Activated CD4-positive, alpha-beta T cell treated with anti-CD3 and anti-CD28 coated beads for 36 hours (primary cell): Measurements from ENCODE around the gene YWHAH. TPM values are rescaled to one million over a fixed set of nuclear protein-coding genes. Genes with fewer than 3 reads are reported as not detected.

Source experiments
- ATAC-seq: fragments of 200-7000 bp; cut with Tn5 transposase; one replicate; pipeline ENCODE4 v1.10.0; 2021; ENCODE audit warnings: mild to moderate bottlenecking, moderate library complexity
- CTCF ChIA-PET: fragments of 350-600 bp; sonication (Branson Sonifier 250); formaldehyde crosslinking; loops from one replicate; lab custom pipeline; 2021; ENCODE audit warnings: antibody characterized with exemption; lab: Charles Lee
- POLR2A ChIA-PET: fragments of 350-600 bp; sonication (Branson Sonifier 250); formaldehyde crosslinking; loops from one replicate; lab custom pipeline; 2021; ENCODE audit warnings: antibody characterized with exemption, inconsistent platforms; lab: Charles Lee
- DNase-seq: peaks from one replicate; pipeline ENCODE4 v3.0.0-alpha.2; 2020
- H3K27ac Mint-ChIP-seq: one replicate; pipeline ENCODE4 v1.8.0; 2021; ENCODE audit warnings: mixed read lengths
- H3K27me3 Mint-ChIP-seq: one replicate; pipeline ENCODE4 v1.8.0; 2021; ENCODE audit warnings: mixed read lengths
- H3K36me3 Mint-ChIP-seq: one replicate; pipeline ENCODE4 v1.8.0; 2021; ENCODE audit warnings: low read depth, mixed read lengths
- H3K4me1 Mint-ChIP-seq: one replicate; pipeline ENCODE4 v1.8.0; 2021; ENCODE audit warnings: mixed read lengths
- H3K4me3 Mint-ChIP-seq: one replicate; pipeline ENCODE4 v1.8.0; 2021; ENCODE audit warnings: mild to moderate bottlenecking, moderate library complexity, mixed read lengths
- H3K9me3 Mint-ChIP-seq: one replicate; pipeline ENCODE4 v1.8.0; 2021; ENCODE audit warnings: low read depth, mixed read lengths
- intact Hi-C, 2 experiments: fragments of 100-400 bp; cut with DNase I in 1 of 2; cut with micrococcal nuclease in 1 of 2; formaldehyde crosslinking; loops; one replicate each; pipeline versions ENCODE4 v1.14.2 to v1.15.1; 2022 to 2024; cut with DNase I, micrococcal nuclease
- total RNA-seq, 2 experiments: library from RNA; stranded (reverse); gene quantifications; one replicate each; pipeline ENCODE4 v1.2.3, GENCODE V29; 2021

Gene YWHAH
- total RNA-seq: 10 to 100 TPM; 83.2 to 98.5 TPM

DNA sequence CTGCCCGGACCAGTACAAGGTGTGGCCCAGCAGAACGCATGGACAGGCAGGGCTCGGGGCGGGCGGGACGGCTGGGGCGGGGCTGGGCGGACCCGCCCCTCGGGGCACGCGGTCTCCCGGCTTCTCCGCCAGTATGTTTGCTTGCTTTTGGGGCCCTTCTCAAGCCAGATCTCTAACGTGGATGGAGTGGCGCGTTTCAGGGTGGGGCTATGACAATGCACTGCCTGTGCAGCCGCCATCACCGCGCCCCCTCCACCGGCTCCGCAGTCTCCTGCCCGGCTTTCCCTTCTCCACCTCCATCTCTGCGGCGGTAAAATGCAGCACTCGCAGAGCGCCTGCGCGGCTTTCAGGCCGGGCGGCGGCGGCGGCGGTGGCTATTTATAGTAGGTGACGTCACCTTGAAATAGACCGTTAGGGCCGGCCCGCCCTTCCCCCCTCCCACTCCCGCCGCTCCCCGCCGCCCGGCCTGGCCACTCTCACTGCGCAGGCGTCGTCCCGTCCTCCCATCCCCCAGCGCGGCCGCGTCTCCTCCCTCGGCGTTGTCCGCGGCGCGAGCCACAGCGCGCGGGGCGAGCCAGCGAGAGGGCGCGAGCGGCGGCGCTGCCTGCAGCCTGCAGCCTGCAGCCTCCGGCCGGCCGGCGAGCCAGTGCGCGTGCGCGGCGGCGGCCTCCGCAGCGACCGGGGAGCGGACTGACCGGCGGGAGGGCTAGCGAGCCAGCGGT lies at the start of gene YWHAH:
Gene YWHAH, plus strand, starts transcription at position 558 of the 722 bp plus-strand sequence. CDS start 199 bp downstream, outside the sequence.
- DNase-seq: peak; percentile 96
- intact Hi-C loops: loop anchor here (1.0 to 10.0 kb wide), 13 partner anchors 26 to 651 kb away; partner anchors contain the start of genes DRG1 (in 1 of the 2), FBXO7 (in 1 of the 2), PATZ1 (in 1 of the 2) and PIK3IP1 (in 1 of the 2)
- Mint-ChIP-seq H3K4me1 (peaks cover 21% of the 10 kb centered on the region), H3K9me3 (no peaks in the 10 kb centered on the region), H3K27me3 (no peaks in the 10 kb centered on the region), H3K4me3 (no peak within 1 kb of the TSS), H3K27ac (peak within 1 kb of the TSS; percentile 84), H3K36me3 (peaks cover 17% of the 10 kb centered on the region)
- ChIA-PET POLR2A (no interaction called here), CTCF (interaction anchor here (1.3 to 3.1 kb wide), 3 partner anchors 26 to 282 kb away, joined by 3 to 11 read pairs (median 7); partner anchors contain the start of gene PISD)
- peak; percentile 73 for ATAC-seq

DNA sequence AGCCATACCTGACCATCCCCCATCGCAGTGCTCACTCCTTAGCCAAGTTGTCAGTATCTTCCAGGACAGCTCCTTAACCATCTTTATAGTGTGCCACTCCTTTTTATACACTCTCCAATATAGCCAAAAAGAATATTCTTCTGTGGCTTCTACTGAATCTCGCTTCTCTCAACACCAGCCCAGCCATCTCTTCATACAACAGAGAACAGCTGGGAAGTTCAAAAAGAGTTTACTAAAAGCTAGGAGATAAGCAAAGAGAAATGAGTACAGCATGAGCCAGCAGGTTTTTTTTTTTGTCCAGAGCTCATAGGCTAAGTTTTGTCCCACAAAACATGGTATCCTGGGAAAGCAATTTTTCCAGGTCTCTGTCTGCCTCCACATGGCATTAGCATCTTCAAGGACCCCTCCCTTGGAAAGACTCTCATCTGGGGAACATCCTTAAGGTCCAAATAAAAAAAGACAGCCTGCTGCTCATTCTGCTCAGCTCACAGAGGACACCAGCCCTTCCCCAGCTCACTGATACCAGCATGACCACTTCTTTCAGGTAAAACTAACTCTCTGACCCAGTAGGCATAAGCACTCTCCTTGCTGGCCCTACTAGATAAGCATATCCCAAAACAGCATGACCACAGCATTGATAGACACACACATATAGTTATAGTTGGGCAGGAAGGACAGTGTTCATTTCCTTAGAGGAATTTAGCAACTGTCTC lies 48.8 kb upstream of the YWHAH start:
- ATAC-seq: no peak
- H3K36me3 Mint-ChIP-seq: peaks cover 13% of the 10 kb centered on the region
- CTCF ChIA-PET: interaction anchor here (1.0 to 1.1 kb wide), 2 partner anchors 9 to 75 kb away, joined by 3 to 5 read pairs; no protein-coding TSS in a partner anchor

GRCh38 chr22:31896472-31896871 lies 47.9 kb upstream of the YWHAH start:
- Mint-ChIP-seq H3K4me3 (no peak overlapping the region), H3K36me3 (peaks cover 15% of the 10 kb centered on the region), H3K4me1 (no peaks in the 10 kb centered on the region), H3K27ac (no peak overlapping the region), H3K27me3 (no peaks in the 10 kb centered on the region), H3K9me3 (no peaks in the 10 kb centered on the region)
- intact Hi-C loops: no loop called here
- ATAC-seq: no peak
- POLR2A ChIA-PET: no interaction called here
- DNase-seq: no peak
- CTCF ChIA-PET: interaction anchor here (0.6 kb wide), 1 partner anchor 1141 kb away, joined by 3 read pairs; no protein-coding TSS in a partner anchor

More for the DNA sequence above, 48.8 kb upstream of the YWHAH start:
- intact Hi-C loops: no loop called here
- no peaks in the 10 kb centered on the region for H3K4me1 Mint-ChIP-seq
- no peak overlapping the region for H3K4me3 Mint-ChIP-seq
- DNase-seq: no peak
- no peaks in the 10 kb centered on the region for H3K9me3 Mint-ChIP-seq
- no peaks in the 10 kb centered on the region for H3K27me3 Mint-ChIP-seq
- POLR2A ChIA-PET: no interaction called here
- peak overlapping the region; percentile 6 for H3K27ac Mint-ChIP-seq

DNA sequence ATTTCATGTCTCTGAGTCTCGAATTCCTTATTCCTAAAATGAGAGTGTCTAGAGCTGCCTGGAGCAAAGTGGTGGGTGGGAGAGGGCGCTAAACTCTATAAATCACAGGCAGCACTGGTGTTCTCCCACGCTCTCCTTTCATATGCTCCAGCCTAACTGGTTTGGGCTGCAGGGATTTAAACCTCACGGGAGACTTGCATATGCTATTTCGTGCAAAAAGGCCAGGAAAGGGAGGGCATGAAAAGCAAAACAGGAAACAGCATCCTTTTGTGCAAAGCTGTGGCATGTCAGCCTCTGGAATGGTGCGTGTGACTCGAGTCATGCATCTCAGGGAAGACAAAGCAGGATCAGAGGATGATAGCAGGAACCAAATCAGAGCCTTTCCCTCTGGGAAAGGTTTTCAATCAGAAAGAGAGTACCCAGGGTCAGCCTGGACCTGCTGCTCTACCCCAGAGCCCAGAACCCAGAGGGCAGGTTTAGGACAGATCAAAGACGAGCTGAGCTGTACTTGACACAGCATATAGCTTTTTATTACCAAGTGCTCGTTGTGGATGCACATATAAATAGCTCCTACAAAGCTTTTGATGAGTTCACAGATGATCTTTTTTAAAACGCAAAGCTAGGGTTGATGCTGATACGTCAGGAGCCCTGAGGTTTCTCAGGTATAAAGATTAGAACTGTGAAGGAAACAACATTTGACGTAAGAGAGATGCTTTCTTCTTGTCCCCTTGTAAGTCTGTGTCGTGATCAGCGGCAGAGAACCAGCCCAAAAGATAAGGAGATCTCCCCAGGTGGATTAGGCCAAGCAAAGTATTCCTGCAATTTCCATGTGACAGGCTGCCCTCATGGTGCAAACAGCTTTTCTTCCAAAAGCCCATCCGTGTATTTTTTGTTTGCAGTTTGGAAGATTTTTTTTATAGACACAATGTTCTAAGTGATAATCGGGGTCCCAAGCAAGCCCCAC lies 46.2 kb upstream of the YWHAH start:
- ChIA-PET CTCF (interaction anchor here (0.8 kb wide), 1 partner anchor 715 kb away, joined by 3 read pairs; no protein-coding TSS in a partner anchor), POLR2A (no interaction called here)
- H3K36me3 Mint-ChIP-seq: peaks cover 13% of the 10 kb centered on the region

GRCh38 chr22:31898926-31899325 lies 45.4 kb upstream of the YWHAH start:
- no peak for ATAC-seq
- DNase-seq: no peak
- Mint-ChIP-seq H3K27ac (no peak overlapping the region), H3K4me1 (no peaks in the 10 kb centered on the region), H3K27me3 (no peaks in the 10 kb centered on the region), H3K4me3 (no peak overlapping the region), H3K36me3 (peaks cover 13% of the 10 kb centered on the region), H3K9me3 (no peaks in the 10 kb centered on the region)
- POLR2A ChIA-PET: no interaction called here
- intact Hi-C loops: no loop called here
- CTCF ChIA-PET: interaction anchor here (0.8 kb wide), 1 partner anchor 715 kb away, joined by 3 read pairs; no protein-coding TSS in a partner anchor

More for the DNA sequence above, 46.2 kb upstream of the YWHAH start:
- Mint-ChIP-seq H3K27me3 (no peaks in the 10 kb centered on the region), H3K4me3 (no peak overlapping the region), H3K4me1 (no peaks in the 10 kb centered on the region), H3K27ac (no peak overlapping the region), H3K9me3 (no peaks in the 10 kb centered on the region)
- intact Hi-C loops: no loop called here
- DNase-seq (no peak), ATAC-seq (no peak)

- ChIA-PET POLR2A (no interaction called here), CTCF (interaction anchor here (1.0 kb wide), 1 partner anchor 11 kb away, joined by 3 read pairs; no protein-coding TSS in a partner anchor)
- no peaks in the 10 kb centered on the region for H3K27me3 Mint-ChIP-seq
- DNase-seq (no peak), ATAC-seq (no peak)
- H3K4me3 Mint-ChIP-seq: no peak overlapping the region
- H3K36me3 Mint-ChIP-seq: peaks cover 15% of the 10 kb centered on the region
- no peak overlapping the region for H3K27ac Mint-ChIP-seq
- no peaks in the 10 kb centered on the region for H3K4me1 Mint-ChIP-seq
- intact Hi-C loops: no loop called here
- H3K9me3 Mint-ChIP-seq: no peaks in the 10 kb centered on the region
Observed at GRCh38 chr22:31899669-31900068, 44.7 kb upstream of the YWHAH start.

GRCh38 chr22:31901388-31902137 lies 42.8 kb upstream of the YWHAH start:
- ChIA-PET CTCF (interaction anchor here (0.5 kb wide), 2 partner anchors 15 to 721 kb away, joined by 3 read pairs; no protein-coding TSS in a partner anchor), POLR2A (no interaction called here)
- intact Hi-C loops: no loop called here
- H3K27ac Mint-ChIP-seq: no peak overlapping the region
- no peaks in the 10 kb centered on the region for H3K4me1 Mint-ChIP-seq
- DNase-seq: no peak
- peaks cover 11% of the 10 kb centered on the region for H3K36me3 Mint-ChIP-seq
- ATAC-seq: no peak
- no peak overlapping the region for H3K4me3 Mint-ChIP-seq
- H3K27me3 Mint-ChIP-seq: no peaks in the 10 kb centered on the region
- no peaks in the 10 kb centered on the region for H3K9me3 Mint-ChIP-seq

DNA sequence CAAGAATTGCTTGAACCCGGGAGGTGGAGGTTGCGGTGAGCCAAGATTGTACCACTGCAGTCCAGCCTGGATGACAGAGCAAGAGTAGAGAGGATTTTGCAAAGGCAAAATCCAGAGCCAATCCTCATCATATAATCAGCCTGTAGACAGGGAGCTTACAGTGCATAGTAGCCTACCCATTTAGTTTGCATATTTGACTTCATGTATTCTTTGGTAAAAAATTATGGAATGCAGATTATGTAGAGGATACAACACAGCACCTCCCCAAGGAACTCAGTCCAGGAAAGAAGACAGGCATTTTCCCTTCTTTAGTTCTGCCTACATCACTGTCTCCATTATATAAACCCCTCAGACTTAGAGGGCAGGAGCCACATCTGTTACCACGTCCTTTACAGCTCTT lies 39.7 kb upstream of the YWHAH start:
- ATAC-seq (no peak), DNase-seq (no peak)
- intact Hi-C loops: no loop called here
- H3K27me3 Mint-ChIP-seq: no peaks in the 10 kb centered on the region
- POLR2A ChIA-PET: no interaction called here
- H3K9me3 Mint-ChIP-seq: no peaks in the 10 kb centered on the region
- CTCF ChIA-PET: interaction anchor here (1.0 kb wide), 1 partner anchor 9 kb away, joined by 3 read pairs; no protein-coding TSS in a partner anchor
- no peak overlapping the region for H3K27ac Mint-ChIP-seq
- H3K4me1 Mint-ChIP-seq: no peaks in the 10 kb centered on the region
- no peak overlapping the region for H3K4me3 Mint-ChIP-seq
- H3K36me3 Mint-ChIP-seq: peaks cover 20% of the 10 kb centered on the region

- Mint-ChIP-seq H3K4me3 (no peak overlapping the region), H3K27me3 (no peaks in the 10 kb centered on the region), H3K4me1 (no peaks in the 10 kb centered on the region), H3K36me3 (peaks cover 24% of the 10 kb centered on the region), H3K27ac (no peak overlapping the region), H3K9me3 (no peaks in the 10 kb centered on the region)
- ATAC-seq: no peak
- ChIA-PET POLR2A (no interaction called here), CTCF (no interaction called here)
- no peak for DNase-seq
- intact Hi-C loops: no loop called here
Observed at GRCh38 chr22:31905356-31905755, 39.0 kb upstream of the YWHAH start.

DNA sequence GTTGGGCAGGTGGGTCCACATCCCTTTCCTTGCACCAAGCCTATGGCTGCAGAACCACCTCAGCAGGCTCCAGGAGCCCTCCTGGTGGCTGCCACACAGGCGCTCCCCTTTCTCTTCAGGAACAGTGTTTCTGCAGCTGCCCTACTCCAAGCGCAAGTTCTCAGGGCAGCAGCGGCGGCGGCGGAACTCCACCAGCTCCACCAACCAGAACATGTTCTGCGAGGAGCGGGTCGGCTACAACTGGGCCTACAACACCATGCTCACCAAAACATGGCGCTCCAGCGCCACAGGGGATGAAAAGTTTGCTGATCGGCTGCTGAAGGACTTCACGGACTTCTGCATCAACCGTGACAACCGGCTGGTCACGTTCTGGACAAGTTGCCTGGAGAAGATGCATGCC lies 38.2 kb upstream of the YWHAH start:
- Mint-ChIP-seq H3K9me3 (no peaks in the 10 kb centered on the region), H3K36me3 (peaks cover 25% of the 10 kb centered on the region), H3K27me3 (no peaks in the 10 kb centered on the region), H3K27ac (no peak overlapping the region), H3K4me3 (no peak overlapping the region), H3K4me1 (no peaks in the 10 kb centered on the region)
- ChIA-PET POLR2A (no interaction called here), CTCF (no interaction called here)
- DNase-seq: no peak
- ATAC-seq: no peak
- intact Hi-C loops: no loop called here
